ENCODE measurements around the gene CLCF1.
A peak's percentile ranks its signal among the peaks of the same experiment; 100 is the strongest.

DNA sequence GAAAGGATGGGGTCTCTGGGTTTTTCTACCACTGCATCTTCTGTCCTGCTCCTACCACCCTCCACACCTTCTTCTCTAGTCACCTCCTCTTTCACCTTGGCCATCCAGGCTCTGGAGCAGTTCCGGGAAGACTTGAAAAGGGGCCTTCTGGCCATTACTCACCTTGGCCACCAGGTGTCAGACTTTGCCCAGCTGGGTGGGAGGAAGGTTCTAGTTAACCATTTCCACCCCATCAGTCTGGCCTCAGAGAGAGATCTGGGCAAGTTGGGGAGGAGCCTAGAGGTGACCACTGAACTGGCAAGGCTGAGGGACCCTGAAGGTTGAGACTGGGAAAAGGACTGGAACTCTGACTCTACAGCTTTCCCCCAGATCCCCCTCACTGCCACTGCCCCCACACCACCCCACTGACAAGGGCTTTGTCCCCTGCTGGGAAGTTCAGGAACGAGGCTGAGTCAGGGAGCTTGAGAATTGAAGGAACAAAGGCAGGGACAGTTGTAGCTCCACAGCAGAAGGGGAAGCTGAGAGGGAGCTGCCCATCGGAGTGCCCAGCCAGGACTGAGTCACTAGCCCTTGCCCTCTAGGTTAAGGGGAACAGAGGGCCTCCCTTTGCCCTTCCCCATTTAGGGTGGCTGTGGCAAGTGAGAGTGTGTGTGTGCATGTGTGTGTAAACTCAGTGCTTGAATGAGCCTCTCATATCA, 16.4 kb downstream of the CLCF1 start:
- TF ChIP-seq, protein P1, sequence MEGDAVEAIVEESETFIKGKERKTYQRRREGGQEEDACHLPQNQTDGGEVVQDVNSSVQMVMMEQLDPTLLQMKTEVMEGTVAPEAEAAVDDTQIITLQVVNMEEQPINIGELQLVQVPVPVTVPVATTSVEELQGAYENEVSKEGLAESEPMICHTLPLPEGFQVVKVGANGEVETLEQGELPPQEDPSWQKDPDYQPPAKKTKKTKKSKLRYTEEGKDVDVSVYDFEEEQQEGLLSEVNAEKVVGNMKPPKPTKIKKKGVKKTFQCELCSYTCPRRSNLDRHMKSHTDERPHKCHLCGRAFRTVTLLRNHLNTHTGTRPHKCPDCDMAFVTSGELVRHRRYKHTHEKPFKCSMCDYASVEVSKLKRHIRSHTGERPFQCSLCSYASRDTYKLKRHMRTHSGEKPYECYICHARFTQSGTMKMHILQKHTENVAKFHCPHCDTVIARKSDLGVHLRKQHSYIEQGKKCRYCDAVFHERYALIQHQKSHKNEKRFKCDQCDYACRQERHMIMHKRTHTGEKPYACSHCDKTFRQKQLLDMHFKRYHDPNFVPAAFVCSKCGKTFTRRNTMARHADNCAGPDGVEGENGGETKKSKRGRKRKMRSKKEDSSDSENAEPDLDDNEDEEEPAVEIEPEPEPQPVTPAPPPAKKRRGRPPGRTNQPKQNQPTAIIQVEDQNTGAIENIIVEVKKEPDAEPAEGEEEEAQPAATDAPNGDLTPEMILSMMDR (IDR thresholded peaks at IDR 0.05), result peak in 6 of 7 experiments; percentile 39 to 98 (median 96)
- TF ChIP-seq POLR2AphosphoS5 (IDR thresholded peaks at IDR 0.05), result peak in 2 of 3 donors; percentile 47 to 80

All from stomach (tissue), 4 donors.